ENCODE results near the gene TNPO2. TPM values are rescaled to one million over a fixed set of nuclear protein-coding genes. Genes with fewer than 3 reads are reported as not detected.

Gene TNPO2
- total RNA-seq, 4 donors from 2014 or later, result 50.8 to 59.8 (median 54.8) TPM

GRCh38 chr19:12722566-12723380 lies 959 bp downstream of the TNPO2 start:
- Histone ChIP-seq H3K27ac (peak overlapping the region; percentile 92 to 96 (median 93)), H3K27me3 (no peaks in the 10 kb centered on the region), H3K4me3 (replicated peaks in 1 of 3) (peak overlapping the region in 1 of 3 donors; percentile 90), H3K4me1 (peaks cover 22 to 25% of the 10 kb centered on the region in 2 donors), H3K36me3 (peaks cover 7 to 9% of the 10 kb centered on the region in 2 donors), H3K9me3 (no peaks in the 10 kb centered on the region)
- intact Hi-C loops (cut with DNase I), result no loop called here
- DNase-seq, result peak; percentile 98 to 99
- WGBS, 2 donors, result 1% methylated on average over 32 of the region's 32 CpGs
- TF ChIP-seq, protein P1, sequence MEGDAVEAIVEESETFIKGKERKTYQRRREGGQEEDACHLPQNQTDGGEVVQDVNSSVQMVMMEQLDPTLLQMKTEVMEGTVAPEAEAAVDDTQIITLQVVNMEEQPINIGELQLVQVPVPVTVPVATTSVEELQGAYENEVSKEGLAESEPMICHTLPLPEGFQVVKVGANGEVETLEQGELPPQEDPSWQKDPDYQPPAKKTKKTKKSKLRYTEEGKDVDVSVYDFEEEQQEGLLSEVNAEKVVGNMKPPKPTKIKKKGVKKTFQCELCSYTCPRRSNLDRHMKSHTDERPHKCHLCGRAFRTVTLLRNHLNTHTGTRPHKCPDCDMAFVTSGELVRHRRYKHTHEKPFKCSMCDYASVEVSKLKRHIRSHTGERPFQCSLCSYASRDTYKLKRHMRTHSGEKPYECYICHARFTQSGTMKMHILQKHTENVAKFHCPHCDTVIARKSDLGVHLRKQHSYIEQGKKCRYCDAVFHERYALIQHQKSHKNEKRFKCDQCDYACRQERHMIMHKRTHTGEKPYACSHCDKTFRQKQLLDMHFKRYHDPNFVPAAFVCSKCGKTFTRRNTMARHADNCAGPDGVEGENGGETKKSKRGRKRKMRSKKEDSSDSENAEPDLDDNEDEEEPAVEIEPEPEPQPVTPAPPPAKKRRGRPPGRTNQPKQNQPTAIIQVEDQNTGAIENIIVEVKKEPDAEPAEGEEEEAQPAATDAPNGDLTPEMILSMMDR (IDR thresholded peaks at IDR 0.05), result no peak
- peak in 1 of 2 donors; percentile 34 for TF ChIP-seq POLR2A (IDR thresholded peaks at IDR 0.05)

DNA sequence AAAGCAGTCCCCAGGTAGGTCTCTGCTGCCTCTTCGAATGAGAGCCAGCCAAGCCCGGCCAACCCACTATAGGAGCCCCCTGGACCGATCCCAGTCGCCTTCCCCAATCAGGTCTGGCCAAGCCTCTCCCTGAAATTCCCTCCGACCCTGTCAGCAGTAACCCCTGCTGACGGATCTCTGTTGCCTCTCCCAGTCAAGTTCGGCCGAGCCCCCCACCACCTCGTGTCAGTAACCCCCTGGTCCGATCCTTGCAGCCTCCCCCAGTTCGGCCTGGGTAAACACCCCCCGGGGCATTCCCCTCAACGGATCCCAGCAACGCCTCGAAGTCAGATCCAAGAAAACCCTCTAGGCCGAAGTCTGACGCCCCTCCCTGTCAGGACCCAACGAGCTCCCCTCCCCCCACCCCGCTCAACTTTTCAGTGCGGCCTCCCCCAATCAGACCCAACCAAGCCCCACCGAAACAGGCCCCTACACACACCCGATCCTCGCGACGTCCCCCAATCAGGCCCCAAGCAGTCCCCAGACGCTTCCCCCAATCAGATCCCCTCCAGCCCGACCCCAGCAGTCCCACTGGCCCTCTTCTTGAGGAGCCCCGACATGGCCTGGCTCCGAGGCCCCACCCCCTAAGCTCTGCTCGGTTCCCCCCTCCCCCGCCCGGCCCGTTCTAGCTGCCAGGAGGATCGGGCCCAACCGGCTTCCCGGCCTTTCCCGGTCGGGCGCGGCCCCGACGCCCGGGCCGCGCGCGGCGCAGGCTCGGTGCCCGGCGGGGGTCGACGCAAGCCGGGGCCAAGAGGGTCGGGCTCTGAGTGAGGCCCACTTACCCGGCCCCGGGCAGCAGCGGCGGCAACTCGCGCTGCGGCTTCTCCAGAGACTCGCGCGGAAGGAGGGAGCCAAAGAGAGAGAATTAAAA lies 1.8 kb downstream of the TNPO2 start:
- H3K9me3 ChIP-seq, result no peaks in the 10 kb centered on the region
- no peaks in the 10 kb centered on the region for H3K27me3 ChIP-seq
- H3K36me3 ChIP-seq, result peaks cover 7 to 9% of the 10 kb centered on the region in 2 donors
- intact Hi-C loops (cut with DNase I), result no loop called here
- no peak for TF ChIP-seq POLR2A (IDR thresholded peaks at IDR 0.05)
- TF ChIP-seq, protein P1 (IDR thresholded peaks at IDR 0.05), result no peak
- peak; percentile 68 to 69 for DNase-seq
- peaks cover 22 to 25% of the 10 kb centered on the region in 2 donors for H3K4me1 ChIP-seq
- H3K27ac ChIP-seq, result peak overlapping the region; percentile 92 to 96 (median 93)
- H3K4me3 ChIP-seq (replicated peaks in 1 of 3), result peak overlapping the region; percentile 61 to 90 (median 63)
- WGBS, 2 donors, result 0 to 1% methylated on average over 17 to 25 of the region's 65 CpGs

DNA sequence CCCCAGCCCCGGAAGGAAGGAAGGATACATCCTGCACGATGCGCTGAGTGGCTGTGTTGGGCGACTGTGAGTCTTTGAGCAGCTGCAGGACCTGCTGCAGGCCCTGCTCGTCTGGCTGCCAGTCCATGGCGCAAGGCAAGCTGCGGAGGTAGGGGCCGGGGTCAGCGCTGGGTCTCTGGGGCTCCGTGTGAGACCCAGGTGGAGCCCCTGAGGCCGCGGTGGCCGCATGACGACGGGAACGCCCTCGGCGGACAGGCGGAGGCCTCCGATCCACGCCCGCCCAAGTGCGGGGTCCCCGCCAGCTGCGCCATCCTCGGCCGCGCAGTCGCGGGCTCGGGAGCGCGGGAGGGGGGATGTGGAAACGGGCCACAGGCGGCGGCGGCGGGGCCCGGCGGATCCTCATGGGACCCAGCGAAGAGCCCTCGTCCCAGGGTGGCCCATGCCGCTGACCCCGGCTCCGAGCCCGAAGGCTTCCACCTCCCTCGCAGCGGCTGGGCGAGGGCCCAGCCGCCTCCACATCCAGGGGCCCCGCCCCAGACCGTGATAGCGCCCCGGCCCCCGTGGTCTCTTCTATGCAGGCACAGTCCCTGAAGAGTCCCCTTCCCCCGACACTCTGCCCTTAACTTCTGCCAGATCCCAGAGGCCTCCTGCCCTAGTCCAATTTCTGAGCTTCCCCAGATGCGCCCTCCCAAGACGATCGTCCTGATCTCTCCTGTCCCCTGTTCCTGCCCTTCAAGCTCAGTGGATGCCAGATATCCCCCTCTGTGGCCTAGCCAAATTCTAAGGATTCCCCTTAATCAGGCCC lies 2.7 kb downstream of the TNPO2 start:
- TF ChIP-seq POLR2A (IDR thresholded peaks at IDR 0.05), result no peak
- TF ChIP-seq, protein P1 (IDR thresholded peaks at IDR 0.05), result no peak

GRCh38 chr19:12720296-12720695 lies 3.4 kb downstream of the TNPO2 start:
- Histone ChIP-seq H3K27ac (no peak overlapping the region), H3K27me3 (no peaks in the 10 kb centered on the region), H3K9me3 (no peaks in the 10 kb centered on the region), H3K4me3 (replicated peaks in 1 of 3) (peak overlapping the region in 1 of 3 donors; percentile 90), H3K36me3 (peaks cover 13 to 20% of the 10 kb centered on the region in 2 donors), H3K4me1 (peaks cover 22 to 25% of the 10 kb centered on the region in 2 donors)
- 90% methylated on average over 10 of the region's 10 CpGs for WGBS, 2 donors
- no peak for DNase-seq
- TF ChIP-seq, protein P1 (IDR thresholded peaks at IDR 0.05), result no peak
- TF ChIP-seq POLR2A (IDR thresholded peaks at IDR 0.05), result no peak
- intact Hi-C loops (cut with DNase I), result no loop called here

More for the DNA sequence above, 2.7 kb downstream of the TNPO2 start:
- intact Hi-C loops (cut with DNase I), result no loop called here
- DNase-seq, result peak; percentile 14 to 20
- H3K4me3 ChIP-seq (replicated peaks in 1 of 3), result peak overlapping the region; percentile 61 to 90 (median 63)
- H3K4me1 ChIP-seq, result peaks cover 22 to 25% of the 10 kb centered on the region in 2 donors
- peak overlapping the region in 2 of 3 donors; percentile 92 to 96 for H3K27ac ChIP-seq
- H3K36me3 ChIP-seq, result peaks cover 9 to 14% of the 10 kb centered on the region in 2 donors
- H3K27me3 ChIP-seq, result no peaks in the 10 kb centered on the region
- H3K9me3 ChIP-seq, result no peaks in the 10 kb centered on the region
- 4 to 13% methylated on average over 13 to 18 of the region's 59 CpGs for WGBS, 2 donors
